Dermis lymphatic vessel endothelial cell (primary cell): ENCODE data around the gene COG2. TPM values are rescaled to one million over a fixed set of nuclear protein-coding genes. Genes with fewer than 3 reads are reported as not detected.

Experiments used
- total RNA-seq: library from RNA; depleted of rRNA; stranded (reverse); fragments of >200 nt; gene quantifications from 2 replicates; pipeline ENCODE4 v1.2.1, GENCODE V29; 2014

Gene COG2, protein sequence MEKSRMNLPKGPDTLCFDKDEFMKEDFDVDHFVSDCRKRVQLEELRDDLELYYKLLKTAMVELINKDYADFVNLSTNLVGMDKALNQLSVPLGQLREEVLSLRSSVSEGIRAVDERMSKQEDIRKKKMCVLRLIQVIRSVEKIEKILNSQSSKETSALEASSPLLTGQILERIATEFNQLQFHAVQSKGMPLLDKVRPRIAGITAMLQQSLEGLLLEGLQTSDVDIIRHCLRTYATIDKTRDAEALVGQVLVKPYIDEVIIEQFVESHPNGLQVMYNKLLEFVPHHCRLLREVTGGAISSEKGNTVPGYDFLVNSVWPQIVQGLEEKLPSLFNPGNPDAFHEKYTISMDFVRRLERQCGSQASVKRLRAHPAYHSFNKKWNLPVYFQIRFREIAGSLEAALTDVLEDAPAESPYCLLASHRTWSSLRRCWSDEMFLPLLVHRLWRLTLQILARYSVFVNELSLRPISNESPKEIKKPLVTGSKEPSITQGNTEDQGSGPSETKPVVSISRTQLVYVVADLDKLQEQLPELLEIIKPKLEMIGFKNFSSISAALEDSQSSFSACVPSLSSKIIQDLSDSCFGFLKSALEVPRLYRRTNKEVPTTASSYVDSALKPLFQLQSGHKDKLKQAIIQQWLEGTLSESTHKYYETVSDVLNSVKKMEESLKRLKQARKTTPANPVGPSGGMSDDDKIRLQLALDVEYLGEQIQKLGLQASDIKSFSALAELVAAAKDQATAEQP
- total RNA-seq: 12.4 and 17.1 TPM in 2 replicates

DNA sequence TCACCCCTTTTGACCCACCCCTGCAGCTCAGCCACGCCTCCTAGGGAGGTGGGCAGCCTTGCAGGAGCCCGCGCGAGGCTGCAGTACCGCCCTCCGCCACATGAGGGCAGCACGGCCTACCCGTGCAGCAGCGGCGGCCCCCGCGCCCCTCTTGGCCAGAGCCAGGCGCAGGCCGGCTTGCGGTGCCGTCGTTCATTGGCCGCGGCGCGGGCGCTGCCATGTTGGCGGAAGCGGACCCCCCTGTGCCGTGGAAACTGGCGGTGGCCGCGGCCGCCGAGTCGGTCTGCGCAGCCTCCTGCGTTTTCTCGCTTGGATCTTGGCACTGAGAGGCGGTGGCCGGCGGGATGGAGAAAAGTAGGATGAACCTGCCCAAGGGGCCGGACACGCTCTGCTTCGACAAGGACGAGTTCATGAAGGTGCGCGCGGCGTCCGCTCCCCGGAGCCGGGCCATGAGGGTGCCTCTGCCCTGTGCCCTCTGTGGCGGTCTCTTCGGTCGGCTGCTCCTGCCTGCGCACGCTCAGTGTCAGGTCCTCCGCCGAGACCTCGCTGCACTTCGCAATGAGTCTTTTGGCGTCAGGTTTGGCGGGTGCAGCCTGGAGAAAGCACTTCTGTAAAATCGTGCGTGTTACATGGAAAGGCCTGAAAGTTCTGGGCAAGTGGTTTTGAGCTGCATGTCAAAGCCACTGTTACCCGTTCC, at the start of gene COG2:
Gene COG2 (plus strand): TSS at position 219 of the 697 bp plus-strand sequence. CDS start 126 bp downstream, at position 345.

DNA sequence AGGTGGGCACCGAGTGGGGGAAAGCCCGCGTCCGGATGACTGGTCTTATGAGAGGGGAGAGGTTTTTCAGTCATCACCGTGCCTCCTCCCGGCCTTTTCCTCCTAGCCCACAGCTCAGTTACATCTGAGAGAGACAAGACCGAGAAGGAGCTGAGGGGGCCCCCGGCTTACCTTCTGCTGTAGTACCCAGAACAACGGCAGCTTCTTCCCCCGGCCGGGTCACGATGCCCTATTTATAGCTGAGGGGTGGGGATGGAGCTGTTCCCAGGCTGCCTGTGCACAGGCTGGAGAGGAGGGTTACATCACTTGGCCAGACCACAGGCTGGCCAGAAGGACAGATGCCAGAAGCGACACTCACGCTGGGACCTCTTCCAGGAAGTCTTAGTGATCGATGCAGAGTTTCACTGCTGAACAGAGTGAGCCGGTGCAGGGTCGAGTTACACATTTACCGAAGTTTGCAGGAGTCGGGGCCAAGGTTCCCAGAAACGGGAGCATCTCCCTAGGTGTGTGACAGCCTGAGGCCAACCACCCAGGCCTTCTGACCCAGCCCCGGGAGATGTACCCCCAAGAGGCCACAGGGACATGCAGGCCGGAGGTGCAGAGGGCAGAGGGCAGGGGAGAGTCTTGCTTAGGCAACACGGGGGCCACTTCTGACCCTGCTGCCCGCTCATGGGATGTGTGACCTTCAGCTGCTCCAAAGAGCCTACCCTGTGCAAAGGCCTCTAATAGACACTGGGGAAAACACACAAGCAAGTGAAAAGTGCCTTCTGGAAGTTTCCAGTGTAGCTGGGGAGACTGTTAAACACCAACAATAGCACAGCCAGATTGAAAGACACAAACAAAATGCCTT, 71.9 kb downstream of the COG2 start, which contains the start of gene AGT:
Gene AGT (minus strand): TSS at position 208 of the 850 bp plus-strand sequence. CDS start 3,299 bp downstream, outside the sequence.

Other genes with a start within 250 kb of the COG2 start
- gene PGBD5, start 216.1 kb upstream of the COG2 start, total RNA-seq: under 0.01 and 0.09 TPM in 2 replicates
- under 0.01 TPM in 1 of 2 replicates, not detected in the other for gene AGT, start 71.6 kb downstream of the COG2 start, total RNA-seq
- gene CAPN9, start 104.9 kb downstream of the COG2 start, total RNA-seq: under 0.01 TPM in 1 of 2 replicates, not detected in the other
- 15.2 and 19.2 TPM in 2 replicates for gene C1orf198, start 226.0 kb downstream of the COG2 start, total RNA-seq